K562 (cell line): ENCODE measurements around the gene SDF4. TPM values are rescaled to one million over a fixed set of nuclear protein-coding genes. Genes with fewer than 3 reads are reported as not detected.

ENCODE experiments used
- ATAC-seq: fragments of 200-7000 bp; cut with Tn5 transposase; 3 replicates; pipeline ENCODE4 v1.9.1; 2020; ENCODE audit warnings: moderate library complexity
- BruUV-seq: library from RNA; stranded (reverse); fragments of 400-500 nt; replicated peaks from 2 replicates; lab custom pipeline; 2021; lab: Mats Ljungman, UMichigan
- CTCF ChIA-PET: fragments of 300-600 bp; formaldehyde crosslinking; extraction: SDS; loops from one replicate; lab custom pipeline; 2021; ENCODE audit warnings: low intra/inter-chr PET ratio; lab: Yijun Ruan, JAX
- POLR2A ChIA-PET: fragments of 300-600, 350-650 bp; sonication (Branson Sonifier 250); formaldehyde crosslinking; extraction: SDS; loops from one replicate; lab custom pipeline; 2021; ENCODE audit warnings: antibody characterized with exemption, inconsistent platforms; lab: Yijun Ruan, JAX
- DNase-seq, 4 experiments: peaks; one replicate each; pipeline versions ENCODE4 v3.0.0 to v3.0.0-alpha.2; 2011 to 2018; ENCODE audit warnings: low spot score in 3 of 4, mixed read lengths in 3 of 4; ENCODE audit errors: extremely low read depth in 1 of 4
- FAIRE-seq: peaks from 2 replicates; lab custom pipeline; 2011; peaks lifted over from hg19 to GRCh38; lab: Jason Lieb, UNC
- H2AFZ ChIP-seq: 2 replicates; pipeline ENCODE4 v1.6.0; 2011; ENCODE audit warnings: low read depth, low read length, control low read depth, inconsistent platforms
- H3K27ac ChIP-seq: fragments of 200-600 bp; 3 replicates; pipeline ENCODE4 v1.8.0; 2011; ENCODE audit warnings: low read depth, mild to moderate bottlenecking, control low read depth, inconsistent platforms, low read length, moderate library complexity, mixed read lengths; ENCODE audit errors: extremely low read depth
- H3K27me3 ChIP-seq, 2 experiments: fragments of 300-600 bp in 1 of 2; 2 replicates in 1 of 2; 3 replicates in 1 of 2; pipeline versions ENCODE4 v1.6.0 to v1.8.0; 2011; ENCODE audit warnings: inconsistent platforms in 2 of 2, low read length in 2 of 2, mild to moderate bottlenecking in 1 of 2, mixed read lengths in 1 of 2, moderate library complexity in 1 of 2; ENCODE audit not compliant: control insufficient read depth in 2 of 2, insufficient read depth in 2 of 2
- H3K36me3 ChIP-seq: fragments of 300-600 bp; 3 replicates; pipeline ENCODE4 v1.8.0; 2011; ENCODE audit warnings: mild to moderate bottlenecking, low read length, inconsistent platforms; ENCODE audit not compliant: control insufficient read depth, insufficient read depth
- H3K4me1 ChIP-seq, 2 experiments: fragments of 200-600 bp in 1 of 2; replicated peaks in 1 of 2; 2 replicates in 1 of 2; 3 replicates in 1 of 2; pipeline versions ENCODE4 v1.5.1 to v1.8.0; 2011; ENCODE audit warnings: inconsistent platforms in 2 of 2, low read length in 2 of 2, mild to moderate bottlenecking in 1 of 2, mixed read lengths in 1 of 2, moderate library complexity in 1 of 2; ENCODE audit not compliant: control insufficient read depth in 2 of 2, insufficient read depth in 2 of 2
- H3K4me2 ChIP-seq: 2 replicates; pipeline ENCODE4 v1.6.1; 2011; ENCODE audit warnings: low read length, control low read depth, inconsistent platforms, mixed read lengths; ENCODE audit not compliant: insufficient read depth
- H3K4me3 ChIP-seq: fragments of 200-600 bp; sonication (generic), shearing (Covaris generic); 2 replicates; pipeline ENCODE4 v1.5.1; 2016; ENCODE audit warnings: control low read depth, inconsistent platforms
- H3K79me2 ChIP-seq: fragments of 200-600 bp; 3 replicates; pipeline ENCODE4 v1.8.0; 2011; ENCODE audit warnings: low read length, inconsistent platforms; ENCODE audit not compliant: control insufficient read depth, insufficient read depth
- H3K9ac ChIP-seq, 2 experiments: 2 replicates each; pipeline versions ENCODE4 v1.6.0 to v1.6.1; 2011; ENCODE audit warnings: low read depth in 2 of 2, low read length in 2 of 2, control low read depth in 1 of 2, inconsistent platforms in 1 of 2, mild to moderate bottlenecking in 1 of 2, mixed read lengths in 1 of 2; ENCODE audit not compliant: insufficient read depth in 1 of 2
- H3K9me1 ChIP-seq: one replicate; pipeline ENCODE4 v1.6.0; 2011; ENCODE audit warnings: inconsistent platforms, mild to moderate bottlenecking, low read length, moderate library complexity; ENCODE audit not compliant: control insufficient read depth, insufficient read depth
- H3K9me3 ChIP-seq: replicated peaks from 2 replicates; pipeline ENCODE4 v1.5.1; 2011; ENCODE audit warnings: low read depth, low read length, inconsistent platforms; ENCODE audit not compliant: control insufficient read depth, insufficient read depth
- H4K20me1 ChIP-seq: replicated peaks from 2 replicates; pipeline ENCODE4 v1.6.1; 2011; ENCODE audit warnings: low read length, inconsistent platforms, mixed read lengths; ENCODE audit not compliant: control insufficient read depth, insufficient read depth
- ETV1 ChIP-seq: fragments of 450-650 bp; conservative IDR thresholded peaks from 2 replicates; pipeline ENCODE4 v1.6.1; 2016; ENCODE audit warnings: missing genetic modification characterization, control low read depth, low read depth, missing compliant biosample characterization
- FOXM1 ChIP-seq, 2 experiments: fragments of 450-650 bp in 1 of 2; sonication (generic) in 1 of 2; formaldehyde crosslinking in 1 of 2; IDR thresholded peaks; 2 replicates each; pipeline versions ENCODE4 v1.6.1 to v1.9.0; 2017 to 2022; ENCODE audit warnings: low read depth in 2 of 2, mild to moderate bottlenecking in 2 of 2, missing genetic modification reagents in 1 of 2, moderate library complexity in 1 of 2
- SMAD3 ChIP-seq: fragments of 450-650 bp; formaldehyde crosslinking; conservative IDR thresholded peaks from 2 replicates; pipeline ENCODE4 v1.4.0; 2020; ENCODE audit warnings: mild to moderate bottlenecking
- whole genome bisulfite sequencing: fragments of 100-300 bp; shearing (Covaris generic); methylation state at CpG from one replicate; pipeline ENCODE4 v1.1.6; 2016; ENCODE audit warnings: low coverage, mixed read lengths; ENCODE audit not compliant: insufficient coverage; ENCODE audit errors: missing lambda C conversion rate; 5-methylcytosine and 5-hydroxymethylcytosine counted together
- in situ Hi-C: fragments of 300-500 bp; cut with MboI; formaldehyde crosslinking; loops from 4 replicates; pipeline ENCODE4 v1.15.0; 2018; ENCODE audit warnings: inconsistent platforms, mixed read lengths
- intact Hi-C: fragments of 100-400 bp; cut with micrococcal nuclease; formaldehyde crosslinking; loops from 2 replicates; pipeline ENCODE4 v1.14.2; 2022
- polyA plus RNA-seq, 8 experiments: library from polyadenylated mRNA; depleted of rRNA in 4 of 8; stranded (reverse) in 5 of 8; unstranded in 3 of 8; fragments of >200 nt; fragmentation: Nextera tagmentation in 2 of 8; fragmentation: Illumina TruSeq in 1 of 8; extraction: Ambion mirVana in 2 of 8; extraction: Trizol in 1 of 8; gene quantifications; 2 replicates each; pipeline versions ENCODE4 v1.2.1 to v1.2.3, GENCODE V29; 2011 to 2014; ENCODE audit warnings: inconsistent platforms in 1 of 8, missing spikeins in 1 of 8
- total RNA-seq, 7 experiments: library from RNA; depleted of rRNA in 6 of 7; stranded (reverse); fragments of >200 nt in 6 of 7; fragmentation: Illumina TruSeq in 2 of 7; extraction: Trizol in 2 of 7; gene quantifications; 2 replicates each; pipeline versions ENCODE4 v1.2.1 to v1.2.3, GENCODE V29; 2011 to 2021; ENCODE audit warnings: low replicate concordance in 1 of 7
- TF ChIP-seq, protein P1 (sequence below): fragments of 250-450 bp; sonication (Bioruptor Pico); IDR thresholded peaks from 2 replicates; pipeline ENCODE4 v1.9.0; 2021; ENCODE audit warnings: mild to moderate bottlenecking, inconsistent platforms
- TF ChIP-seq, protein P2 (sequence below): fragments of 200-800 bp; sonication (Bioruptor generic); IDR thresholded peaks from 2 replicates; pipeline ENCODE4 v1.6.1; 2017; ENCODE audit warnings: missing genetic modification characterization, missing compliant biosample characterization

SDF4 gene
- total and polyA plus RNA-seq, 9 of the 15 experiments (the other 6 are each of a cell fraction or from before 2014, with no cell fraction given), result 0.35 to 160 (median 65.2) TPM

DNA sequence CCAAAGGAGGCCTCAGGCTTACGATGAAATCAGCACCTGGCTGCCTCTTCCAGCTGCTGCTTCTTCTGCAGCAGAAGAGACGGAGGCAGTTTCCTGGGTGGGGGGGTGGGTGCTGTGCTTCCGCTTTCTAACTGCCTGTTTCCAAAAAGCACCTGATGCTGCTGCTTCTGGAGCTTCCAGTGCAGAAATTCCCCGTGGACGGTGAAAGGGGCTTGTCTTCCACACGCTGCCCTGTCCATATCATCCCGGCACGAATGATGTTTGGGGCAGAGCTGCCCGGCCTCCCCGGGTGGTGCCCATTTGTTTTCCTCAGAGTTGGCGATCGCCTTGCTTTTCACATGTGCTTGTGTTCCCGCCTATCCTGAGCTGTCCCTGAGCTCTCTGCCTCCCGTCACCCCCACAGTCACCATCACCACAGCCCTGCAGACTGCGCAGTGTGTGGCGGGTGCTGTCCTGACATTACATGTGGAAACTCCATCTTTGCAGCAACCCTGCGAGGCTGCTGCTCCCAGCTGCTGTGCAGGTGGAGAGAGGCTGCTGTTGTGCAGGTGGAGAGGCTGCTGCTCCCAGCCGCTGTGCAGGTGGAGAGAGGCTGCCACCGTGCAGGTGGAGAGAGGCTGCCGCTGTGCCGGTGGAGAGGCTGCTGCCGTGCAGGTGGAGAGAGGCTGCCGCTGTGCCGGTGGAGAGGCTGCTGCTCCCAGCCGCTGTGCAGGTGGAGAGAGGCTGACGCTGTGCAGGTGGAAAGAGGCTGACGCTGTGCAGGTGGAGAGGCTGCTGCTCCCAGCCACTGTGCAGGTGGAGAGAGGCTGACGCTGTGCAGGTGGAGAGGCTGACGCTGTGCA lies 56.4 kb downstream of the SDF4 start:
- peaks cover 53 to 87% of the 10 kb centered on the region in 2 experiments for H3K27me3 ChIP-seq
- no peaks in the 10 kb centered on the region; the same call in 1 of the 2 replicates for H4K20me1 ChIP-seq
- H3K36me3 ChIP-seq, result no peaks in the 10 kb centered on the region
- no peaks in the 10 kb centered on the region for H3K79me2 ChIP-seq
- POLR2A ChIA-PET, result interaction anchor here (0.8 to 1.1 kb wide), 2 partner anchors 11 to 22 kb away, joined by 3 to 4 read pairs; no protein-coding TSS in a partner anchor
- no peak overlapping the region for H3K4me3 ChIP-seq
- no peak for FAIRE-seq
- H3K4me2 ChIP-seq, result peak overlapping the region; percentile 30; the same call in 1 of the 2 replicates
- 0 out of 2 replicates have a peak, but pooled peaks cover 1% of the 10 kb centered on the region for H3K9me3 ChIP-seq
- H3K4me1 ChIP-seq, result peaks cover 0 to 67% of the 10 kb centered on the region in 2 experiments; a peak in 2 of 5 replicates
- no peaks in the 10 kb centered on the region for H3K9me1 ChIP-seq
- CTCF ChIA-PET, result no interaction called here
- in situ Hi-C loops (no loop called here), intact Hi-C loops (no loop called here)
- no peak overlapping the region for H2AFZ ChIP-seq
- 26% methylated on average over 29 of the region's 29 CpGs for WGBS
- no peak overlapping the region for H3K9ac ChIP-seq
- no peak for ATAC-seq
- BruUV-seq, result no TSS peak
- DNase-seq, result peak in 1 of 4 experiments; percentile 5
- H3K27ac ChIP-seq, result no peak overlapping the region
- TF ChIP-seq FOXM1 (IDR thresholded peaks at IDR 0.05; ENCODE audit: low read depth) (no peak), FOXM1 (CRISPR knock-in tag; IDR thresholded peaks at IDR 0.05; ENCODE audit: low read depth) (no peak), SMAD3 (CRISPR knock-in tag) (no peak), ETV1 (tag) (peak; percentile 54; the same call in 1 of the 2 replicates)
- TF ChIP-seq, protein P1, sequence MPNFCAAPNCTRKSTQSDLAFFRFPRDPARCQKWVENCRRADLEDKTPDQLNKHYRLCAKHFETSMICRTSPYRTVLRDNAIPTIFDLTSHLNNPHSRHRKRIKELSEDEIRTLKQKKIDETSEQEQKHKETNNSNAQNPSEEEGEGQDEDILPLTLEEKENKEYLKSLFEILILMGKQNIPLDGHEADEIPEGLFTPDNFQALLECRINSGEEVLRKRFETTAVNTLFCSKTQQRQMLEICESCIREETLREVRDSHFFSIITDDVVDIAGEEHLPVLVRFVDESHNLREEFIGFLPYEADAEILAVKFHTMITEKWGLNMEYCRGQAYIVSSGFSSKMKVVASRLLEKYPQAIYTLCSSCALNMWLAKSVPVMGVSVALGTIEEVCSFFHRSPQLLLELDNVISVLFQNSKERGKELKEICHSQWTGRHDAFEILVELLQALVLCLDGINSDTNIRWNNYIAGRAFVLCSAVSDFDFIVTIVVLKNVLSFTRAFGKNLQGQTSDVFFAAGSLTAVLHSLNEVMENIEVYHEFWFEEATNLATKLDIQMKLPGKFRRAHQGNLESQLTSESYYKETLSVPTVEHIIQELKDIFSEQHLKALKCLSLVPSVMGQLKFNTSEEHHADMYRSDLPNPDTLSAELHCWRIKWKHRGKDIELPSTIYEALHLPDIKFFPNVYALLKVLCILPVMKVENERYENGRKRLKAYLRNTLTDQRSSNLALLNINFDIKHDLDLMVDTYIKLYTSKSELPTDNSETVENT (CRISPR knock-in tag), result 0 out of 2 replicates have a peak, but pooled peaks have one; percentile 23
- TF ChIP-seq, protein P2, sequence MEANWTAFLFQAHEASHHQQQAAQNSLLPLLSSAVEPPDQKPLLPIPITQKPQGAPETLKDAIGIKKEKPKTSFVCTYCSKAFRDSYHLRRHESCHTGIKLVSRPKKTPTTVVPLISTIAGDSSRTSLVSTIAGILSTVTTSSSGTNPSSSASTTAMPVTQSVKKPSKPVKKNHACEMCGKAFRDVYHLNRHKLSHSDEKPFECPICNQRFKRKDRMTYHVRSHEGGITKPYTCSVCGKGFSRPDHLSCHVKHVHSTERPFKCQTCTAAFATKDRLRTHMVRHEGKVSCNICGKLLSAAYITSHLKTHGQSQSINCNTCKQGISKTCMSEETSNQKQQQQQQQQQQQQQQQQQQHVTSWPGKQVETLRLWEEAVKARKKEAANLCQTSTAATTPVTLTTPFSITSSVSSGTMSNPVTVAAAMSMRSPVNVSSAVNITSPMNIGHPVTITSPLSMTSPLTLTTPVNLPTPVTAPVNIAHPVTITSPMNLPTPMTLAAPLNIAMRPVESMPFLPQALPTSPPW (CRISPR knock-in tag), result 0 out of 2 replicates have a peak, but pooled peaks have one; percentile 13
